COLO829 (cell line): Measurements from ENCODE around the gene MCM5.
A peak's percentile ranks its signal among the peaks of the same experiment; 100 is the strongest.
"Not testable (repeated sequence)": the region's sequence is repeated elsewhere in the genome, so short reads cannot be mapped to it uniquely, and the experiment has no call there.

Experiments used
- DNase-seq: peaks from one replicate; pipeline ENCODE4 v3.0.0; 2012; ENCODE audit warnings: low spot score

Gene MCM5

DNA sequence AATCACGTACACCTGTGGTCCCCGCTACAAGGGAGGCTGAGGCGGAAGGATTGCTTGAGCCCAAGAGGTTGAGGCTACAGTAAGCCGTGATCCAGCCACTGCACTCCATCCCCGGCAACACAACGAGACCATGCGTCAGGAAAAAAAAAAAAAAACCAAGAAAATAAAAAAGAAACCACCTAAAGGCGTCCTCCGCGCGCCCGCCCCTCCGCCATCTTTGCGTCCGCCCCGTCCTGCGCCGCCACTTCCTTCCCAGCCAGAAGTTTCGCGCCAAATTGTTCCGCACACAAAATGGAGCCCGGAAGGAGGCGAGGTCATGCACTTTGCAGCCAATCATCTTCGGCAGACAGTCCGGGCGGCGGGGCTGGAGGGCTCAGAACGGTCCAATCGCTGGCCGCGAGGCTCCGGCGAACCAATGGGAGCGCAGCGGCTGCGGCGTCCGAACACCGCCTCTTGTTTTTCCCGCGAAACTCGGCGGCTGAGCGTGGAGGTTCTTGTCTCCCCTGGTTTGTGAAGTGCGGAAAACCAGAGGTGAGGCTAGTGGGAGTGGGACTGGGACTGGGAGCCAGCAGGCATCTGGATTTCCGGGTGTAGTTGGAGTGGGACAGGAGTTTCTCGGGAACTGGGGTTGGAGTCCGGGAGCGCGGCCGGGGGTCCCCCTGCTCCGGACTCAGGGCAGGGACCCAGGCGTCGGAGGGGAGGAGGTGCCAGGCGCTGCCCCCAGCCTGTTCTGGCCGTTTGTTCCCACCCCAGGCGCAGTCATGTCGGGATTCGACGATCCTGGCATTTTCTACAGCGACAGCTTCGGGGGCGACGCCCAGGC lies at the start of gene MCM5:
Gene MCM5, plus strand, starts transcription at position 463 of the 823 bp plus-strand sequence. Its CDS starts 299 bp downstream, at position 762.
- peak; percentile 99 for DNase-seq

DNA sequence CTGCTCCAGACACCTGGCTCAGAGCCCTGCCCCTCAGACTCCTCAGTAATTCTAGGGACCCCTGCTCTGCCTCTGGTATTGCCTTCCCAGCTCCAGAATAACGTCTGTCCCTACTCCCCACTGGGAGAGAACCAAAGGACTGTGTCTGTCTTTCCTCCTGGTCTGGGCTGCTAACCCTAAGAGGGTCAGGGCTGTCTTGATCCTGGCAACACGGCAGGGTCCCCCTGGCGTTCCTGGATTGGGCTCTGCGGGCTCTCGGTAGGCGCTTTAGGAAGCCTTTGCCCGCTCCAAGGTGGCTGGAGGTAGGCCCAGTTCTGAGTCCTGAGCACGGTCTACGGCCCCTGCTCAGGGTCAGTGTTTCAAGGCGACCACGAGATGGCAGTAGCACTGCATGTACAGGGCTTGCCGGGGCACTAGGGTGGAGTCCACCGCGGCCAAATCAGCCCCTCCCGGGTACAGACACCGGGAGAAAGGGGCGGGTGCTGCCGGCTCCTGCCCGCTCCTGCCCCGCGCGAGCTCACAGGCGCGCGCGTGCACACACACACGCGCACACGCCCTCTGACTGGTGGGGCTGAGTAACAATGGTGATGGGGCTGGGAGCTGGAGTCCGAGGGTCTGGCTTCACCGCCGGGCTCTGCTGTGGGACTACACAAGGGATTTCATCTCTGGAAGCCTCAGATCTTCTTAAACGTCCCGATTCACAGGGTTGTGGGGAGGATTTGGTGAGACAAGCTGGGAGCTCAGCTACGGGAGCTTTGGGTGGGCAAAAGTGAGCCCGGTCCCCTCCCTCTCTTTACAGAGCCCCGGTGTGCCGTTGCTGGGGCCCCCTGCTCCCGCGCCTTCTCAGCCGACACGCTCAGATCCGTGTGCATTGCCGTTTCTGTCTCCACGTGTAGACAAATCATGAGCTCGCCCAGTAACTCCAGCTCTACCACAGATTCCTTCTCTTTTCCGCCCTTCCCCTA lies 49.1 kb upstream of the MCM5 start:
- peak; percentile 91 for DNase-seq

DNA sequence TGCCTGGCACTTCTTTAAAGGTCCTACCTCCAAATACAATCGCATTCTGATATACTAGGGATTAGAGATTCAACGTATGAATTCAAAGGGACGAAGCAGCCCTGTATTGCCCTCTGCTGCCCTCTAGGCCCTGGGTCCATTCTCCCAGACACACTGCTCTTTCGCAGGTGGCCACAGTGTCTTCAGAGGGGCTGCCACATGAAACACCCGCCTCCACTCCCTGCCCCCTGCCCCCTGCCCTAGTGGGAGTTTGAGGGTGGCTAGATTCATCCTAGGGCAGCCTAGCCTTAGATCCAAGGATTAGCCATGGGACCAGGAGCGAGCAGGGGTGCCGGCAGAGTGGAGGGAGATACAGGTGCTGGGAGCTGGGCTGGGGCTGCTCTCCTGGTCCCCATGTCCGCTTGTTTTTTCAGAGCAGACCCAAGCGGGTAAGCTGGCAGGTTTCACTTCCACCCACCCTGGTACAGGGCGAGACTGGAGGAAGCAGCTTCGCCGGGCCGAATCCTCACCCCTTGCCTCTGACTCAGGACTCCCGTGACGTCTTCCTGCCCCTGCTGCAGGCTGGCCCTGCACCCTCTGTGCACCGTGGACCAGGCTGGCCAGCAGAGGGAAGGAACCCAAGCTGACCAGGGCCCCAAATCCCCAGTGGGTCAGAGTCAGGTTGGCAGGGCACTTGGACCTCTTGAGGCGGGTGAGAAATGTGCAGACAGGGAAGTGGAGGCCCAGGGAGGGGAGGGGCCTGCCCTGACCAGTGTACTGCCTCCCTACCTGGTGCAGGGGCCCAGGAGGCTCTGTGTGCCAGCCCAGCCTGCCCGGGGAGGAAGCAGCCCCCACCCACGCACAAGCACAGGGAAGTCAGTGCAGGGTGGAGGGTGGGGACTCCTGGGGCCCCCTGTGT lies 47.5 kb upstream of the MCM5 start:
- DNase-seq = no peak

DNA sequence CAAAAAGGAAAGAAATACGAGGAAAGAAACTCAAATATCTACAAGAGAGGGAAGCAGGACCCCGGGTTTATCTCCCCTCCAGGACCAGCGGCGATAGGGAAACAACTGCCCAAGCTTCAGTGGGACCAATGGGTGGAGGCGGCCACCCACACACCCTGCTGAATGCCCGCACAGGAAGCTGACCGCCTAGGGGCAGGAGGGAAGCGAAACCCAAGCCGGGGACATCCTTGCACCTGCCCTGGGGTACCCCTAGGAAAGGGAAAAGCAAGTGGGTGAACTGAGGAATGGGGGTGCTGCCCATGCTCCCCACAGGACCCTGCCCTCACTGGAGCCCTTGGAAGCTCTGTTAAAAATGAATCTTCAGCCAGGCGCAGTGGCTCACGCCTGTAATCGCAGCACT lies 46.6 kb upstream of the MCM5 start:
- DNase-seq = no peak

DNA sequence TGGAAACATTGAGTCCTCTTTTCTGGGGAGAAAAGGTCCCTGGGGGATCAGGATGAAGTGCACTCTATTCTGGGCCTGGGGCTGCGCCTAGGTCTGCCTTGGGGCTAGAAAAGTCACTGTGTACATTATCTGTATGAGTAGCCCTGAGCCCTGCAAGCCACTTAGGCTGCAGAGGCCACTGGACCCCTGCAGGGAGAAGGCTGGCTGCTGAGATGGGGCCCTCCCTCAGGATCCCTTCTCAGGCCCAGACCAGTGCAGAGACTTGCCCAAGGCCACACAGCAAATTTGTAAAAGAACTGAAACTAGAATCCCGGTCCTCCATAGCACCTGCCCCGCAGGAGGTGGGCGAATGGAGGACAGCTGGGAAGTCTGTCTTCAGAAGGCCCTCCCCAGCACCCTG lies 45.9 kb upstream of the MCM5 start:
- DNase-seq = no peak

DNA sequence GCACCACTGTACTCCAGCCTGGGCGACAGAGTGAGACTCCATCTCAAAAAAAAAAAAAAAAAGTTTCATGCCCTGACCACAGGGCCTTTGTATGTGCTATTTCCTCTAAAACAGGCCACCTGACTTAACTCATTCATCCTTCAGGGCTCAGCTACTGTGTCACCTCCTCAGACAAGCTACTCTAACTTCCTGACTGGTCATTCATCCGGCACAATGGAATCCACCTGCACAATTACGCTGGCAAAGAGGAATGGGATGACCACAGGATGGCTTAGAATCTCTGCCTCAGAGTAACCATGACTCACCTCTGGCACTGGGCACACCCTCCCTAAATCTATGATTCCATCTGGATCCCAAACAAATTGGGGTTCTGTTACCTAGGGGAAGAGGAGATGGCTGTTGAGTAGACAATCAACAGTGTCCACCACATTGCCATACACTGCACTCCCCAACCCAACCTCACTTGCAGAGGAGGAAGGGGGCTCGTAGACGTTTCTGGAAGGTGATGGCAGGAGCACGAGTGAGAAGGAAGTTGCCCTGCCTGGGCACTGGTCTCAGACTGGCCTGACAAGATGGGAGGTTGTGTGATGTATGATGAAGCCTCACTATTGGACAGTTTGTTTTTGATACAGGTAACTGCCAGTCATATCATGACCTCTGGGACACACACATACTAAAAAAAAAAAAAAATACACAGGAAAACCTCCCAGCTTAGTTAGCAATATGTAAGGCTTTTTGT lies 41.9 kb upstream of the MCM5 start:
- DNase-seq = no peak

DNA sequence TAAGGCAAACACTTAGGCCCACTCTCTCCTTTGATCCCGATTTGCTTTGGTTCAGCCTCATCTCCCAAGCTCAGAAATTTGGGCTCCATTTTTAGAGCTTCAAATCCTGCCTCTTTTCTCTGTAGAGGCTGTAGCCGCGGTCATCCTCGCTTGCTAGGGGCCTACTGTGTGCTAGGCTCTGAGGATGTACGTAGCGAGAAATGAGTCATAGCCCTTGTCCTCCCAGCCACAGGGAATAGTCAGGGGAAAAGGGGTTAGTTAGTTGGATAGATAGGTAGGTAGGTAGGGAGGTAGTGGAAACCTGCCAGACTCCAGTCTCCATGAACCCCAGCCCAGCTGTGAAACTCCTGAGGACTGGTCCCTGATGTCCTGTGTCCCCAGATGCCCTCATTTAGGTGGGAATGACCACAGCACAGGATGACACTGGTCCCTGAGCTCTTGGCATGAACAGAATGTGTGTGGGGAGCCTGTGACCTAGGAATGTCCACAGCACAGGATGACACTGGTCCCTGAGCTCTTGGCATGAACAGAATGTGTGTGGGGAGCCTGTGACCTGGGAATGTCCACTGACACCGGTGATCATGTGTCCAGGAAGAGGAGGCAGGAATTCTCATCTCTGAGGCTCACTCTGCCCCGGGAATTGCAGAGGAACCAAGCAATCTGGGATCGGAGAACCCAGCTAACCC lies 40.4 kb upstream of the MCM5 start:
- DNase-seq = no peak

DNA sequence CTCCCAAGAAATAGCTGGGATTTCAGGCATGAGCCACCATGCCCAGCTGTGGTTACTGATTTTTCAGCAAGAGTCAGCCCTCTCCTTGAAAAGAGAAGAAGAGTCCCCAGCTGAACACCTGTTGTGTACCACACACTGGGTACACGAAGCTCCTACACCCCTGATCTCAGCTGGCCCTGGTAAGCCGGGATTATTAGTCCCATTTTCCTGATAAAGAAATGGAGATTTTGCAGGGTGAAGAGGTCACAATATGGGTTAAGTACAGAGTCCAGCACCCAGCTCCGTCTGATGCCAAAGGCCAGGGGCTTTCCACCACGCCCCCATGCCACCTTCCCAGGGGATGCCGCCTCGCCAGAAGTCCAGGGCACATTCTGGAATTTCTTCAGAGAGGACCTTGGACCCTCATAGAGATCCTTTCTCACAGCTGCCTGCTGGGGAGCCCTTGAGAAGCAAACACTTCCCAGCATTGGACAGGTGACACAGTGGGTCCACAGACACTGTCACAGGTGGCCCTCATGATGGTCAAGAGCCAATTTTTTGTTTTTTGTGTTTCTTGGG lies 38.9 kb upstream of the MCM5 start:
- no peak for DNase-seq

DNA sequence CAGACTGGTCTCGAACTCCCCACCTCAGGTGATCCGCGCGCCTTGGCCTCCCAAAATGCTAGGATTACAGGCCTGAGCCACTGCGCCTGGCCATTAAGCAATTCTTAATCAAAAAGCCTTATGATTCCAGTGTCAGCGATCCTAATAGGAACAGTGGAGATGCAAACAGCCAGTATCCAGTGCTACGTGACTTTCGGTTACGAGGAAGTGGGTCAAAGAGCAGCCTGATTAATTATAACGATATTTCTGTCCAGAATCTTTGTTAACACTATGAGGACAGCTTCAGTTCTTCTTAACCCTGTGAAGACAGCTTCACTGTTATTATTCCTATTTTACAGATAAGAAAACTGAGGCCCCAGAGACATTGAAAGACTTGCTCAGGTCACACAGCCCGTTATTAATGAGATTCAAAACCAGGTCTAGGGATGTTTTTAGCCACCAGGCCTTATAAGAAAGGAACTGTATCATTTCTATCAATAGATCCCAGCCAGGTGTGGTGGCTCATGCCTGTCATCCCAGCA lies 36.3 kb upstream of the MCM5 start:
- no peak for DNase-seq

DNA sequence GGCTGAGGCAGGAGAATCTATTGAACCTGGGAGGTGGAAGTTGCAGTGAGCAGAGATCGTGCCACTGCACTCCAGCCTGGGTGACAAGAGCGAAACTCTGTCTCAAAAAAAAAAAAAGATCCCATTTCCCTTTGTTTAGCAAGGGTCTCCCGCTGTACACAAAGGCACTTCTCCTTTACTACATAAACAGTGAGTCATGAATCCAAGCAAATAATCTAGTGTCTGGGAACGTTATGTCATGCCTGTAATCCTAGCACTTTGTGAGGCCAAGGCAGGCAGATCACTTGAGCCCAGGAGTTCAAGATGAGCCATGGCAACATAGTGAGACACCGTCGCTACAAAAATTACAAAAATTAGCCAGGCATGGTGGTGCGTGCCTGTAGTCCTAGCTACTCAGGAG lies 35.7 kb upstream of the MCM5 start:
- not testable (repeated sequence) for DNase-seq

DNA sequence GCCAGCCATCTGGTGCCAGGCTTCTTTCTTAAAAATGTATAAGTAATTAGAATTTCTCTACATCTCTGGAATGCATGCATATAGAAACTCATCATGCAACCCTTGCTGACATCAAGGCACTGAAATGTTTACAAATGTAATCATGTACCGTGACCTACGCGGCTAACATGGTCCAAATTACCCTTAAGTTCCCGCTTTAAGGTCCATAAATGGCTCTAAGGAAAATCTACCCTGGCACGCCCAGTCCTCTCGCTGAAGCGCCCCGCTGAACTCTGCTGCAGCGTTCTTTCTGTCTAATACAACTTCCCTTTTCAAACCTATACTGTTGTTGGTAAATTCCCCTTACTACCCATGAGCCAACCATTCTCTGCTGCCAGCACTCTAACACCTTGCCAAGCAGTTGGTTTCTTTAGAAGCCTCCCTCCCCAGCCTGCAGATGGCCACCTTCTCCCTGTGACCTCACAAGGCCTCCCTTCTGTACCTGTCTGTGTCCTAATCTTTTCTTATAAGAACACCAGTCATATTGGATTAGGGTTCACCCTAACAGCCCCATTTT lies 32.5 kb upstream of the MCM5 start:
- DNase-seq = no peak

DNA sequence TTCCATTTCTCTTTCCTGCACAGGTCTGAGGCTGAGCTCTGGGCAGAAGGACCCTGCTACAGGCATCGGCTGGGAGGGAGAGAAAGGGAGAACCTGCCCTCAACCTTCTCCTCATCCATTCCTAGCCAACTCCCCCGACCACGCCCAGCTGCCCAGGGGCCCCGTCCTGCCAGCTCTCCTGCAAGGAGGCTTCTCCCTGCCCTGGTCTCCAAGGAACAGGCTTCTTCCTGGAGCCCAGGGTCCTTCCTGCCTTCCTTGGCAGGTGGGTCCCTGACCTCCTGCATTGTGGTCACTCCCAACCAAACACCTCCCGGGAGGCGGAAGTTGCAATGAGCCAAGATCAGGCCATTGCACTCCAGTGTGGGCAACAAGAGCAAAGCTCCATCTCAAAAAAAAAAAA lies 31.6 kb upstream of the MCM5 start:
- no peak for DNase-seq

DNA sequence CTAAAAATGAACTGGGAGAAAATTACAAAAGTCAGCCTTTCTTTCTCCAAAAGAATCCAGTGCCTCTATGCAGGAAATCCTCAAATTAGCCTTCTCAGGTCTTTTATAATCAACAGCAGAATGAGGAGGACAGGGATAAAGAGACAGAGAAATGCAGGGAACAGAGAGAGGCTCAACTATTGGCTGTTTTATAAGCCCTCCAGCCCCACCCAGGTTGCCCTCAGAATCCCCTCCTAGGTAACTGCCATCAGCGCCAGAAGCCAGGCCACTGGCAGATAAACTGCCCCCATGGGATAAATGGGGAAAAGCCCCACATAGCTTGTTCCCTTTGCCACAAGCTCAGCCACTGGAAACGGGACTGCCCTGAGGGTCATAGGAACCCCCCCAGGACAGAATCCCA lies 29.9 kb upstream of the MCM5 start:
- no peak for DNase-seq

DNA sequence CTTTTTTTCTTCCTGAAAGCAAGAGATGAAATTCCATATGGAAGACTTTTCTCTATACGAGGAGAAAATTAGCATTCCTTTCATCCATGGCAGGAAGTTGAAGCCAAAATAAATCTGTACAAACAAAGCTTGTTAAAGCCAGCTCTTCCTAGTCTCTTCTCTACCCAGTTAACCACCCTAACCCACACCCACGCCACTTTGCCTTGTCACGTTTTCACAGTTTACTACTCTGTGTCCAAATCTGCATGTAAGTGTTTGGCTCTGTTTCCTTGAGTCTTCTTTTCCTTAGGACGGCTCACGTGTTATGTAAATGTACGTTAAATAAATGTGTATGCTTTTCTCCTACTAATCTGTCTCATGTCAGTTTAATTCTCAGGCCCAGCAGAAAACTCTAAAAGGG lies 26.2 kb upstream of the MCM5 start:
- DNase-seq = no peak

DNA sequence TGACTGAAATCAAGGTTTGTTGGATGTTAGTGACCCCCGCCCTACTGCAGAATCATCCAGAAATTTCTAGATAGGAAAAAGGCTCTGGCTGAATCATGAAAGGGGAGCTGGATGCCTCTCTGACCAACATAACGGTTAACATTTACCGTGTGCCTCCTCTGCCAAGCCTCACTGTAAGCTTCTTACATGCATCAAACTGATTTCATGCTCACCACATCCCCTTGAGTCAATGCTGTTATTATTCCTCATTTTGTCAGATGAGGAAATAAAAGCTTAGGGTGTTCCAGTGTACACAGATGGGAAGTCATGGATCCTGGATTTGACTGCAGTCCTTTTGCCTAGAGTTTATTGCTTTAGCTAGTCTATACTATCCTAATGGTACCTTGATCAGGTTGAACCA lies 24.9 kb upstream of the MCM5 start:
- DNase-seq = no peak

DNA sequence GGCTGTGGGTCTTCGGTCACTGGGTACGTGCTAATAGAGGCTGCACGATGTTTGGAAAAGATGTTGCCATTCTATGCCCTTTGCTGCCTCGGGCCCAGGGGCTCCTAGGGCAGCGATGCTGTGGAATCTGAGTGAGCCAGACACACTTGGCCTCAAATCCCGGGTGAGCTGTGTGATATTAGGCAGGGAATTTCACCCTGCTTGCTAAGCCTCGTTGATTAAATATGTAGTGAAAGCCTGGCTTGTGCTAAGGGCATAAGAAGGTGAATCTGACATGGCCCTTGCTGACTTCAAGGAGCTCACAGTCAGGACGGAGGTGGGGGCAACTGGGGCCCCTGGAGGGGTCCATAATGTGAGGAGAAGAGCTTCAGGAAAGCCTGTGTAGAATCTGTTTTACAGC lies 24.4 kb upstream of the MCM5 start:
- DNase-seq = no peak

DNA sequence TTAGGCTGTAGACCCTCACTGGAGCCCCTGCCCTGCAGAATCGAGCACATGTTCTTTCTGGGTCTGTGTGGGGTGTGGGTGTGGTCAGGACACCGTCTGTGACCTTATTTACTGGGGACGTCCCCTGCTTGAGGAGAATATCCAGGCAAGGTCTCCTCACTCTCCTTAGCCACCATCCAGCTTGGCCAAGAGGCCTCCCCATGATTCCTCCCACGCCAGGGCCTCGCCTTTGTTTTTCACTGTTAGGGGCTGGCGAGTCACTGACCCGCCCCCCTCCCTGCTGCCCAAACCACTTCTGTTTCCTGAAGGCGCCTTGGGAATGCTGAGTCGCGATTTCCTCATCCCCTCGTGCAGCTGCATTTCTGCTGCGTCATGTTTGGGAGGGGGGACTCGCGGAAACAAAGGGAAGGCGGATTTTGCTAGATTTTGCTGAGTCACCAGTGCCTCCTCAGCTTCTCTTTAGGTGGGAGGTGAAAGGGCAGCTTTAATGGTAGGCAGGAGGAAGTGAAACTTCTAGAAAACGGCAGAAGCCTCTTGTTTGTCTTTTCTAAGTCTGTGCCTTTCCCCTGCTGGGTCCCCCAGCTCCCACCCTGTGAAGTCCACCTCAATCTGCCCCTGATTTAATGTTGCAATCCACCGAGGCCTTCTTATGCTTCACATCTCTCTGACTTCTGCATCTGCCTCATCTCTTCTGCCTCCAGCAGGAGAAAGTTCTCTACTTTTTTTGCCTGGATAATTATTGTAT lies 23.0 kb upstream of the MCM5 start:
- DNase-seq = peak; percentile 96

DNA sequence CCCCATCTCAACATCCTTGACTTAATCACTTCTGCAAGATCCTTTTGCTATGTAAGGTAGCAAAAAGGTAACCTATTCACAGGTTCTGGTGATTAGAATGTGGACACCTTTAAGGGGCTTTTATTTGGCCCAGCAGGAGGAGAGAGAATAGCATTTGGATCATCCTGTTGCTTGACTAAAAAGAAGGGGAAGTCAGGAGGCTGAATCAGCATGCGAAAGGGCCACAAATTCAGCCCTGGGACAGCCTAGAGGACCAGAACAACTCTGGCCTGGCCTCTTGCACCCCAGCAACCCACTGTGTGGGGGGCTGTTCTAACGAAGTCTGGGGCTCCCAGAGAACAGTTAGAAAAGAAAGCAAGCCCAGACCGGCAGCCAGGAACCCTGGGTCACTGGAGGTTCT lies 22.2 kb upstream of the MCM5 start:
- no peak for DNase-seq

DNA sequence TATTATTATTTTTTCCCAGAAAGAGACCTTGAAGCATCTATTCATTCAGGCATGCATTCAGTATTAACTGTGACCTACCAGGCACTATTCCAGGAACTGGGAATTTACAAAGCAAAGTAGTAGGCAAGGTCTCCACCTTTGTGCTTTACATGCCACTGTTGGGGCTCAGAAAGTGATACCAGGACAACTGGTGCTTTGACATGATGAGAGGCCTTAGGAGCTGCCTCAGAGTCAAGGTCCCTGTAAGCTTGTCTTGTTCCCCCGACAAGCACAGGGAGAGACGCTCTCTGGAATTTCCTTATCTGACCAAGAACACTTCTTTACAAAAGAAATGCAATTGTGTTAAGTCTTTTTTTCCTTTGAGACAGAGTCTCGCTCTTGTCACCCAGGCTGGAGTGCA lies 21.3 kb upstream of the MCM5 start:
- no peak for DNase-seq
